Activated CD4-positive, alpha-beta T cell treated with anti-CD3 and anti-CD28 coated beads for 4 hours (primary cell): Measurements from ENCODE around the gene NEDD1.

Experiments used
- DNase-seq, 2 donors: peaks; one replicate each; pipeline ENCODE4 v3.0.0-alpha.2; 2020

The NEDD1 gene

DNA sequence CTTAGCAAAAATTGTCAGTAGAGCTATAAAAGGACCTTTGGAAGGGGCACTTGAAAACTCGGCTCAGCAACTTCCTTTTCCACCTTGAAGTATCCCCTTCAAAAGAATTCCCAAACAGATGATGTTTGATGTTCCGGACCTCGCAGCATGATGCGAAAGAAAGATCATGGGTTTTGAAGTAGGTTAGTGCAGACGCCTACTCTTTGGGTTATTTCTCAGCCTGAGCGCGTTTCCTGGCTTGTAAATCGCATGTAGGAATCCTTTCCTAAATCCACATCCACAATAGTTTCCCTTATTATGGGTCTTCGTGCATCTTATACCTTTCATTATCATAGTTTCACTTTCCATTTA lies 584 bp upstream of the NEDD1 start:
- DNase-seq = no peak

DNA sequence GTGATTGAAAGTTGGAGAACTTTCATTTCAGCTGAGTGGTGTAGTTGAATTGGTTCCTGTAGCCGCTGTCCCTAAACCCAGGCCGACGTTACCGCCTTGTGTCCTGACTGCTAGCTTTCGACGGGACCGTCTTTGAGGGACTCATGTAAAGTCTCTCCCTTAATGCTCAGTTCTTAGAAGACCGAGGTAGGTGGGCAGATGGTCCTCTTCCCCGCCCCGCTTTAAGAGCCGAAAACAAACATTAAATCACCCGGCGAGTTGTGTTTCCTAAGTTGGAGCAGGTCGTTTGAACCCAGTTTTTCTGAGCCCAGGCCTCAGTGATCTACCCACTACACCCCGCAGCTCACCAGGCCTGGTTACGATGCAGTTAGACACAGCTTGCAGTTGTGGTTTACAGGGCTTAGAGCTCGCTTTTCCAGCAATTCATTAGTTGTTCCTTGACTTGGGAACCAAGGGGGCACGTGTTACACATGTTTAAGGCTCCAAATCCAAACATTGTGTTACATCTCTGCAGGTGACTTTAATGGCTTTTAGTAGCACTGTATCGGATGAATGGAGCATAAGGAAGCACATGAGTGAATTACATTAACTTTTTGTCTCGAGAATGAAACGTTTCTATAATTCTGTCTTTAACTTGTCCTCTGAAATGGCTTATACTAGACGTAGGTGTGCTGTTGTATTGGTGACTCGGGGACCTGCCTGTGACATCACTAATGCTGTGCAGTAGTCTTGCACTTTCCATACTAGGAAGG lies 790 bp downstream of the NEDD1 start:
- peak; percentile 38 for DNase-seq

DNA sequence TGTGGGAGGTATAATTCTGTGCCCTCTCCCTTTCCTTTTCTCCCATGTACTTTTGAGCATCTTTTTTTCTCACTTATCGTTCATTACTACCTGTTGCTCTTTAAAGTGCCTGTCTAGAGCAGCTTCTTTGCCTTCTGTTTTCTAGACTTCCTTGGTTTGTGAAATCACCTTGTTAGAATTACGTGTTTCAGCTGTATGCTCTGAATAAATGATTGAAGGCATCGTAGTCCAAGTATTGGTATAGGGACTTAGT lies 1.3 kb downstream of the NEDD1 start:
- DNase-seq = no peak

DNA sequence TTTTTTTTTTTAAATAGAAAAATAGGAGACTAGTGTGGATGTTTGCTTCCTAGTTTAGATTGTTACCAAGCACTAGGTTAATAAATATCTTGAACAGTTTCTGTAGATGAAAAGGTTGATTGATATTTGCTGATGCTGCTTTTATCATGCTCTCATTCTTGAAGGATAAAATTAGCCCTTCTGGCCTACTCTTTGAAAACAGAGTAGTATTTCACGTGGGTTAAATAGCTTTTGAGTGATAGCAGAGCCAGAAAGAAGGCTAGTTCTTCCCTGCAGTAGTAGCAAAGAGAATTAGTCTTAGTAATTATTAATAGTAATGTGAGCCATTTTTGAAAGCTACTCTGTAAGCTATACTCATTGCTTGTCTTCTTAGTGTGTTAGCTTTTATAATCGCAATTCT lies 5.2 kb downstream of the NEDD1 start:
- DNase-seq = no peak

DNA sequence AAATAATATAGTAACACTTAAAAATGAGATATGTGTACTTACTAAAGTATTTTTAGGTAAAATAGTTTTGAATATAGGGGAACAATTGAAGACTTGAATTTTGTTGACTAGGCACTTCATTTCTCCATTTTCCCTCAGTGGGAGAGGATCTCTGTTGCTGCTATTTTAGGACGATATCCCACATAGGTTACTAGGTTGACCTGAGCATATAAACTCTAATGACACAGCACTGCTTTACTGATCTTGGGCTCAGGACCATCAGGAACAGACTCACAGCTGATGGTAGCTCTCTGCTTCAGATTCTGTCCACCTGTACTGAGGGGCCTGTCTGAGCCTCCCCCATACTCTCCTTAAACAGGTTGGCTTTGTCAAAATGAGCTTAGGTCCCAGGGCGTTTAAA lies 5.9 kb downstream of the NEDD1 start:
- no peak for DNase-seq

DNA sequence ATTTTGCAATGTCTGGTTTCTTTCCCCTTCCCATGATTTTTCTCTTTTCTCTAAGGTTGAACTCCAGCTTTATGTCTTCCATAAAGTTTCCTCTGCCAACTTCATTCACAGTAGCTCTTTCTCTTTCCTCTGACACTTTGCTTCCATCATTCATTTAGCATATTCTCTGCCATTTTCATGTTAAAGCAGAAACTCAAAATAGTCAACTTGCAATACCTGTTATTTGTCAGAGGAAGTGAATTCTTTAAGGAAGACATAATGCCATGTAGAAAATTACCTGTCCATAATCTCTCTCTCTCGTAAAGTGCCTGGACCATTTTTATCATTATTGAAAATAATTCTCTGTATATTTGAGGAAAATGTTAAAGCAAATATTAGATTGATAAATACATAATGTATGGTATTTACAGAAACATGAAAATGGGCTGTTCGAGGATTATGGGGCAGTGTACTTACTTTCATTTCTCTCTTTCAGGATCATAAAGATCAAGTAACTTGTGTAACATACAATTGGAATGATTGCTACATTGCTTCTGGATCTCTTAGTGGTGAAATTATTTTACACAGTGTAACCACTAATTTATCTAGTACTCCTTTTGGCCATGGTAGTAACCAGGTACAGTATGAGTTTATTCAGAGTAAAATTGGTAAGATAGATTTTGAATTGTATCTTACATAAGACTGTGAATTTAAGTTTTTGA lies 12.6 kb downstream of the NEDD1 start:
- no peak for DNase-seq

DNA sequence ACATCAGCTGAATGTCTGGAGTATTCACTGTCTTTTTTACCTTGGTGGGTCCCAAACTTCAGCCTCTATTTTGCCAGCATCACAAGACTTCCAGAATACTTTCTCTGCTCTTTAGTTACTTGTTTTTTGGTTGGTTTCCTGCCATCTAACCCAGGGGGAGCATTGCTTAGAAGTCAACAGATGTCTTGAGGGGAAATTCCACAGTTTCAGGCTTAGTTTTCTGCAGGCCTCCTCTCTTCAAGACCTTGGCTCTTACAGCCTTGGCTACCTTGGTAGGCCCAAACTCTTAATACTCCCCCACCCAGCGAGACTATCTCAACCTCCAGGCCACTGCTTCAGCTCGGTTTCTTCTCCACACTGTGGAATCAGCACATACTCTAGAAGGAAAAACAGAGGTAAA lies 41.7 kb downstream of the NEDD1 start:
- no peak for DNase-seq

DNA sequence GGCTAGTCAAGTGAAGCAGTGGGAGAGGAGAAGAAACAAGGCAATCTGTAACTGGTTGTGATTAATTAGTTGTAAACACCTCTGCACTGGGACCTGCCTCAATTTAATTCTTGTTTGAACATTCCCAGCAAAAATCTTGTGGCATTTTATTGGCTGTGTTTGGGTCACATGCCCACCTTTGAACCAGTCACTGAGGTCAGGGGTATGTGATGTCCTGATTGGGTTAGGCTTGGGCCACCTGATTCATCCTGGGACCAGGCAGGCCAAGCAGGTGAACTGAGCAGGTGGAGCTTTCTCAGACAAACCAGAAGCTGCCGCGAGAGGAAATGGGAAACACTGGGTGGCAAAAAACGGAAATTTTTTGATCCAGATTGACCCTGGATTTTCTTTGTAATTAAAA lies 72.5 kb downstream of the NEDD1 start:
- DNase-seq = no peak

DNA sequence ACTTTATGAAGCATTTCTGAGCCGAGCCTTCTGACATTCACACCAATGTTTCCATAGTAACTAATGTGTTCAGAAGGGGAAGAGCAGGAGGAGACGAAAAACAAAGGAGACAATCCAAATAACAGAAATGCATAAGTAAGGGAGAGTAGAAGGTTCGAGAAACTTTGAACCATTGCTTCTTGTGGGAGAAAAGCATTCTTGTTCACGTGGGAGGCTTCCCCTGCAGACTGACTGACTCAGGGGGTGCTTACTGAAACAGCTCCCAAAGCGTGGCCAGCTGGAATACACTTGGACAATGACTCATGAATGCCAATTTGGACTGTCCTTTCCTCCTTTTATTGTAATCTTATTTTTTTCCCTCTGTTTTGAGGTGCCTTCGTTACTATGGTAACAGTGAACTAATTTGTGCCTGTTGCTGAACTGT lies 73.9 kb downstream of the NEDD1 start:
- no peak for DNase-seq

DNA sequence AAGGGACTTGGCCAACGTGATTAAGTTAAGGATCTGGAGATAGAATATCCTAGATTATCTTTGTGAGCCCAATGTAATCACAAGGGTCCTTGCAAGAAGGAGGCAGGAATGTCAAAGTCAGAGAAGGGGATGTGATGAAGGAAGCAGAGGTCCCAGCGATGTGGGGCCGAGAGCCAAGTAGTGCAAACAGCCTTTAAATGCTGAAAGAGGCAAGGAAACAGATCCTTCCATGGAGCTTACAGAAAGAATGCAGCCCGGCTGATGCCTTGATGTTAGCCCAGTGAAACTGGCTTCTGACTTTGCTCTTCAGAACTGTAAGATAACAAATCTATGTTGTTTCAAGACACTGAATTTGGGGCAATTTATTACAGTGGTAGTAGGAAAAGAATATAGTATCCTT lies 74.9 kb downstream of the NEDD1 start:
- no peak for DNase-seq

DNA sequence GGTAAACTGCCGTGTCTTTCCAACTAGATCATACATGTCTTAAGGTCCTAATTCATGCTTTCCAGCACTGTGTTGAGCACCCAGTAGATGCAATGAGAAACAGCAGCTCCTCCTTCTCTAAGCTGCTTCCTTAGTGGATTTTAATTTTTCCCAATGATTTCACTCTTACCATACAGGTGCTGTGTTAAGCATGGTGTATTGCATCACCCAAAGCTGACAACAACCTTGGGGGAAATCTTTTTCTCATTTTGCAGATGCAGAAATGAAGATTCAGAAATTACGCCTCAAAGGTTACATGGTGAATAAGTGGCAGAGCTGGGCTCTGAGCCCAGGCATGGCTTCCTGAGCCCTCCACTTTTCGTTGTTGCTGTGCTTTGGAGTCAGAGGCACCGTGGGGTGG lies 75.6 kb downstream of the NEDD1 start:
- DNase-seq = no peak

DNA sequence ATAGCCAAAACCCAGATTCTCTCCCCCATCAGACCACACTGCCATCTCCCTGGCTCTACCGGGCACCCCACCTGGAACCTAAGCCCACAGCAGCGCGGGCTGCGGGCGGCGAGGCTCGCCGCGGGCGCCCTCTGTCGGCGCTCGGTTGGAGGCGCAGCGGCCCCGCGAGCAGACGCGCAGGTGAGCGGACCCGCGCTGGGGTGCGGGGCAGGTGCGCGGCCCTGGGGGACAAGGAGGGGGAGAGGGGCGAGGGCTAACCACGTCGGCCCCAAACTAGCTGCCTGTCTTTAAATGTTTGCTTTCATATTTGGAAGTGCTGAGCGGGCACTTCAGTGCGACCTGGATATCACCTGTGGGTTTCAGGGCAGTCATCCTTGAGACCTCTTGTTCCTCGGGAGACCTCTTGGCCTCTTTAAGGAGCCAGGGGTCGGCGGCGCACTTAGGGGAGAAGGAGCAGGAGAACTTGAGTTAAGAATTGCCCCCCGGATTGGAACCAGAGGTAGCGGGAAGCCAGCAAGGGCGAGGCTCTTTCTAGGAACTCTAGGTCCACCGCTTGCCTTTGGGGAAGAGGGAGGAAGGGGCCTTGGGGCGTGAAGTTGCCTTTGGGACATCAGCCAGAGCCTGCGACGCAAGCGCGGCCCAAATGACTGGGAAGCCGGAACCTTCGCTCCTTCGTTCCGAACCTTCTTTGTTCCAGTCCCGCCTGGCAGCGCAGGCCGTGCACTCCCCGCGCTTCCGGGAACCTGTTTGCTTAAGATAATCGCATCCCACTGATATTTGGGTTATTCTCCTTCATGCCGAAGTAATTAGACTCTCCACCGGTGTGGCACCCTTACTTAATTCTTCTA lies 78.7 kb downstream of the NEDD1 start:
- peak; percentile 18 to 33 for DNase-seq

DNA sequence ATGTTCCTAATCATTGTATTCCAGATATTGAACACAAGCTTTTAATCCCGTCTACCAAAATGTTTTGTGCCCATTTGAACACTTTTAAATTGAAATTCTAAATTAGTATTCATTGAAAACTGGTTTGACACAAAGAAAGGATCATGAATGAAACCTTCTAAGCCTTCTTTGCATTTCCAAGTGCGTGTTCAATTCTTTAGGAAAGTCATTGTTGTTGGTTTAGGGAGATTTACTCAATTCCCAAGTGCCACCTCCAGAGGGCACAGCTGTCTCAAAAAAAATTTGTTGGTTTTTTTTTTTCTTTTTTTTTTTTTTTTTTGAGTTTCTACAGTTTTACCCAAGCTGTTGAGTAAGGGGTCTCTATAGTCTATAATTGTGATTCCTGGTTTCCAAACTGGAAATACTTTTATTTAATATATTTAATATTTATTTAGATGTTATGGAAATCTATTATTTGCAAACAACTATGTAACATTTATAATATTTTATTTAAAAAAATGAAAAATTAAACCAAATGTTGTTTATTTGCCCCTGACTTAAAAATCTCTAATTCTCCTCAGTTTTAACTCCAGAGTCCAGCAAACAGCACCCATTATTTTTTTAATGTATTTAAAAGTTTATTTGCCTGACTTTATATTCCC lies 79.9 kb downstream of the NEDD1 start:
- no peak for DNase-seq

DNA sequence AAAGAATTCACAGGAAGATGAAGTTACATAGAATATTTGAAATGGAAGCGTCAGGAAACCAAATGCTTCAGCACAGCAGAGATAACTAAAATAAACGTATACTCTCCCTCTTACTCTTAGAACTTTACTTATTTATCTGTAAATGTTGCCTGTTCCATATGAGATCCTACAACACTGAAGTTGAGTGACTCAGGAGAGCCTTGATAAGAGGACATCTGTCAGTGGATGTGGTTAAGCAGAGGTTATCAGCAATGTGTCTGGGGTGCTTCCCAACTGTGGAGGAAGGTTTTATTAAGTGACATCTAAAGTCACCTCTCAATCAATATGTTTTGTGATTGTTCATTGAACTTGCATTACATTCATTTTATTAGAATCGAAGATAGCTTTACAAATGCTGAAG lies 81.9 kb downstream of the NEDD1 start:
- DNase-seq = no peak

DNA sequence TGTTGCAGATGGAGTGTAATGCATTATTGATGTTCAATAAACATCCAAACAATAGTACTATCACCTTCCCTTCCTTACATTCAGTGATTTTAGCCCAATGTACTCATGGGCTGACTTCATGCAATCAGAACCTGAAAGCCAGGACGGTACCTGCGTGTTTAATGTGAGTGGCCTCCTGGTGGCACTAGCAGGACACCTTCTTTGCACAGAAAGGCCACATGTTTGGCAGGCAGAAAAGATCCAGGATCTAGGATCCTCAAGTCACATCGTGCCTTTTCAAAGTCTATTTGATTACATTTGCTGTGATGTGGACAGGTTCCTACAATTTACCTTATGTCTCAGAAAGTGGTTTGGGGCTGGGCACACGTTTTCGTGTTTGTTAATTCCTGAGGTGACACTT lies 82.9 kb downstream of the NEDD1 start:
- DNase-seq = no peak

DNA sequence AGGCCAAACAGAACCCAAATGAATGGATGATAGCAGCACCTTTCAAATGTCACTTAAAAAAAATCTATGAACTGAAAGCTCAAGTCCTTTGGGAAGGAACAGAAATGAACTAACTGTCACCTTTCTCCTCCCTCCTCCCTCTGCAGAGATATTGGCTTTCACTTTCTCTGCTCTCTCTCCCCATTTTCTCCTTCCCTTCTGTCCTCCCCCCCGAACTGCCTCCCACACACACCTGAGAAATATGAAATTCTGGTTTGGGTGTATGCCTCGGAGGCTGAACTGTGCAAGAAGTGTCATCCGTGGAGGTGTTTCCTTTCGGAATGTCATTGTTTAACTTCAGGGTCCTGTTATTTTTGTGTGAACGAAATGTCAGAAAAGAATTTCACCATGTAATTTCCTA lies 87.8 kb downstream of the NEDD1 start:
- DNase-seq = no peak

DNA sequence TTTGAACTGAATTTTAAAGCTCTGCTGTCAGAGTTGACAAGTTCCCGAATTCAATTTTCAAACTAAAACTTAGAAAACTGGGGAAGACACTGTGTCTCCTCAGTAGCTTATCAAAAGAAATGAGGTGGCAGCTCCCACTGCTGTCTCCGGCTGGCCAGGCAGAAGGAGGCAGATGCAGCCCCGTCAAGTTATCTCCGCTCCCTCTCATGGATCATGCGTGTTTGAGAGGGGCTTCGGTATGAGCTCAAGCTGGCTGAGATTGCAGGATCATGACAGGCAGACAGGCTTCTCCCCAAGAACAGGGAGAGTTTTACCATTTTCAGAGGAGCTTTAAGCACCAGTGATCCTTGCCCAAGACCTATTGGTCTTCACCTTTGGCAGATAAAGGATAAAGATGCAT lies 88.8 kb downstream of the NEDD1 start:
- no peak for DNase-seq

DNA sequence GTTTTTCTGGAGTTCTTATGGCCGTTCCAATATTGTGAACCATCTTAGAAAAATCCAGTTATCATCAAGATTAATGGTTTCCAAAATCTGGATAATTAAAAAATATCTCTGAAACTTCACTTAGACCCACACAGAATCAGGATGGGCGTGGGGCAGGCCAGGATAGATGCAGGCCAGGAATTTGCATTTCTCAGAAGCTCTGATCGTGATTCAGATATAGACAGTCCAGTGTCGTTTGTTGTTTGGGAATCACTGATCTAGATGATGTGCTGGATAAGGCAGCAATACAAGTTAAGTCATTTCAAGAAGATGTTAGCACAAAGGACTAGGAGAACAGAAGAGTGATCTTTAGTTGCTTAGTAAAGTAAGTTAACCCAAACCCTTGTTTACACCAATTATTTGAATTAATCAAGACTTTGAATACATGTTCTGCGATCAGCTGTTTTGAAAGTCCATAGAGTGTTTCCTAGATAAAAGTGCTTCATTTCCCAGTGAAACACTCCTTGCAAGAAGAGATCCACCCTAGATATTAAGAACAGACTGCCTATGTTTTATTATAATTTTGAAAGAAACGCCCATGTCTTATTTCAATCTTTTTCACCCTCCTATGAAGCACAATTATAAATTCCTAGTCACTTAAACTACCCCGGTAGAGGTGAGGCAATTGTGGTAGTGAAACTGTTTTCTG lies 90.9 kb downstream of the NEDD1 start:
- no peak for DNase-seq

DNA sequence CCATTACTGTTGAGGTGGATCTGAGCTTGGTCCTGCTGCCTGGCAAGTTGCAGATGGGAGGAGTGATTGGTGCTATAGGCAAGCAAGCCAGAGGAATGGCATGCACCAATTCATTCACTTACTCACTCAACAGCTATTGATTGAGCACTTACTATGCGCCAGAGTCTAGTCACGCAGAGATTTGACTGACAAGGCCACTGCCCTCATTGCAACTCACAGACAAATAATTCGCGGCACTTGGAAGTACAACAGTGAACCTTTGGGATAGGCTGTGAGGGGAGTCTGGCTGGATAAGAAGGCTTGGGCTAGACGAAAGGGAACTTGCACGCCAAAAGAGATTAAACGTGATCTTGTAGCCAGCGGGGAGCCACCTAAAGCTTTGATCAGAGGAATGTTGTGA lies 96.2 kb downstream of the NEDD1 start:
- no peak for DNase-seq
